ENCODE measurements around the gene C16orf74. TPM values are rescaled to one million over a fixed set of nuclear protein-coding genes. Genes with fewer than 3 reads are reported as not detected.

The C16orf74 gene
- total and polyA plus RNA-seq, 2 of the 13 experiments (the other 11 are each of a cell fraction or from before 2014, with no cell fraction given): 0.13 to 0.29 TPM

- TF ChIP-seq ZNF646 (CRISPR knock-in tag; IDR thresholded peaks at IDR 0.05) (no peak), KDM6A (CRISPR knock-in tag; IDR thresholded peaks at IDR 0.05; ENCODE audit: low read depth) (0 out of 2 replicates have a peak, but pooled peaks have one; percentile 5), SOX5 (CRISPR knock-in tag; IDR thresholded peaks at IDR 0.05; ENCODE audit: borderline replicate concordance) (0 out of 2 replicates have a peak, but pooled peaks have one; percentile 10), ZNF468 (CRISPR knock-in tag; IDR thresholded peaks at IDR 0.05) (no peak), ZBTB7B (CRISPR knock-in tag; IDR thresholded peaks at IDR 0.05) (peak; percentile 58; the same call in 1 of the 2 replicates), RXRB (CRISPR knock-in tag; IDR thresholded peaks at IDR 0.05; ENCODE audit: borderline replicate concordance) (peak; percentile 51; the same call in 1 of the 2 replicates), ZMYM3 (CRISPR knock-in tag; IDR thresholded peaks at IDR 0.05) (peak; percentile 62), POLR2AphosphoS5 (IDR thresholded peaks at IDR 0.05; ENCODE audit: low read depth, low read length) (peak; percentile 70), MED13 (CRISPR knock-in tag; IDR thresholded peaks at IDR 0.05) (0 out of 2 replicates have a peak, but pooled peaks have one; percentile 47), ZNF639 (CRISPR knock-in tag; conservative IDR thresholded peaks at IDR 0.05) (peak; percentile 40; the same call in 1 of the 2 replicates), TARDBP (CRISPR knock-in tag; IDR thresholded peaks at IDR 0.05) (no peak), HNF4A (CRISPR knock-in tag; IDR thresholded peaks at IDR 0.05) (peak; percentile 13; the same call in 1 of the 2 replicates), SIX1 (CRISPR knock-in tag; IDR thresholded peaks at IDR 0.05; ENCODE audit: borderline replicate concordance) (peak; percentile 48; the same call in 1 of the 2 replicates), ZNF788 (CRISPR knock-in tag; IDR thresholded peaks at IDR 0.05; ENCODE audit: borderline replicate concordance) (peak; percentile 25; the same call in 1 of the 2 replicates), ZNF576 (CRISPR knock-in tag; IDR thresholded peaks at IDR 0.05) (no peak), KMT2A (CRISPR knock-in tag; IDR thresholded peaks at IDR 0.05) (peak; percentile 31; the same call in 1 of the 2 replicates), ZNF275 (CRISPR knock-in tag; IDR thresholded peaks at IDR 0.05; ENCODE audit: borderline replicate concordance) (0 out of 2 replicates have a peak, but pooled peaks have one; percentile 47)
Measured at GRCh38 chr16:85798283-85798776, 47.4 kb upstream of the C16orf74 start (continued).
